Mammary epithelial cell (primary cell): Measurements from ENCODE around the gene CDH4.

Experiments used
- CTCF ChIP-seq, 2 donors: IDR thresholded peaks in 1 of 2; conservative IDR thresholded peaks in 1 of 2; 2 replicates each; pipeline ENCODE4 v1.5.1; 2011 to 2012; ENCODE audit warnings: inconsistent platforms in 2 of 2, low read length in 2 of 2, mild to moderate bottlenecking in 2 of 2, control low read depth in 1 of 2, low read depth in 1 of 2; ENCODE audit not compliant: insufficient read depth in 1 of 2; ENCODE audit errors: extremely low read depth in 1 of 2
- EZH2 ChIP-seq: IDR thresholded peaks from 2 replicates; pipeline ENCODE4 v1.6.1; 2012; ENCODE audit warnings: low read length, inconsistent platforms, borderline replicate concordance

DNA sequence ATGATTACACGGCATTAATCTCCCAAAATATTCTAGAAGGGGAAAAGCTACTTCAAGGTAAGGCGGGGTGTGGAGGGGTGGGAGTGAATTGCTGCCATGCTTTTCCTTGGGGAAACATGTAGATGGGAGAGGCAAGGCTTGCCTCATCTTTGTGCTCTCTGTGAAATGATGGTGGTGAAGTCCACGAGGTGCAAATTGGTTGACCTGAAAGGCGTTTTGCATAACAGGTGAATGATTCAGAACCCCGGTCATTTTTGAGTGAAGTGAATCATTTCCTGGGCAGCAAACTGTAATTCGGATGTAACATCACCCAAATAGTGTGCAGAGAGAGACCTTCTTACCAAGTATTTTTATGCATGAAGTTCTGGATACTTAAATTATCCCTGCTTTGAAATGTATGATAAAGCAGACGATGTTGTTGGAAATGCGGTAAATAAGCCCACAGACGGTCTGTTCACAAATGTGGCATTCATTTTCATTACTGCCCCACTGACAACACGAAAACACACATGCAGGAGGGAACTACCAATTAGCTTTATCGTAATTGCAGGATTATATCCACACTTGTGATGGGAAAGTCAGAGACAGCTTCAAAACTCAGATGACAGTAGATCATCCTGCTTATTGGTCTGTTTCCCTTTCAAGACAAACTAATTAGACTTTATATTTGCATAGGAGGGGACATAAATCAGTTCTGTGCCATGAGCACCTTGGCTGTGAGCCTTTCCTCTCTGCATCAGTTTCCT, 3.0 kb downstream of the CDH4 start:
- TF ChIP-seq CTCF (conservative IDR thresholded peaks at IDR 0.05 in 1 of 2, IDR thresholded peaks at IDR 0.05 in 1 of 2; ENCODE audit: extremely low read depth in 1 of 2, insufficient read depth in 1 of 2, low read depth in 1 of 2, low read length in 2 of 2) (no peak), EZH2 (no peak)
